Uterus (tissue), 4 donors: ENCODE data around the gene SMTNL1. TPM values are rescaled to one million over a fixed set of nuclear protein-coding genes. Genes with fewer than 3 reads are reported as not detected.

ENCODE experiments used
- DNase-seq, 2 donors: peaks; one replicate each; pipeline ENCODE4 v3.0.0-alpha.2; 2019 to 2020
- H3K27ac ChIP-seq, 2 donors: fragments of 200-600 bp; sonication (generic); 1 replicate in 1 of 2; 2 replicates in 1 of 2; pipeline ENCODE4 v1.5.1; 2016 to 2018
- H3K27me3 ChIP-seq, 2 donors: fragments of 200-600 bp; sonication (generic); one replicate each; pipeline ENCODE4 v1.5.1; 2018 to 2019; ENCODE audit warnings: control low read depth in 1 of 2
- H3K36me3 ChIP-seq, 2 donors: fragments of 200-600 bp; sonication (generic); one replicate each; pipeline ENCODE4 v1.5.1; 2019; ENCODE audit warnings: control low read depth in 1 of 2
- H3K4me1 ChIP-seq, 2 donors: fragments of 200-600 bp; sonication (generic); one replicate each; pipeline ENCODE4 v1.5.1; 2018 to 2019; ENCODE audit warnings: control low read depth in 1 of 2
- H3K4me3 ChIP-seq, 2 donors: fragments of 200-600 bp; sonication (generic); 1 replicate in 1 of 2; 2 replicates in 1 of 2; pipeline ENCODE4 v1.5.1; 2018 to 2019; ENCODE audit warnings: mild to moderate bottlenecking in 1 of 2
- H3K9me3 ChIP-seq, 2 donors: fragments of 200-600 bp; sonication (generic); one replicate each; pipeline ENCODE4 v1.5.1; 2019; ENCODE audit warnings: control low read depth in 1 of 2
- POLR2A ChIP-seq, 2 donors: fragments of 450-650 bp; IDR thresholded peaks; one replicate each; pipeline ENCODE4 v1.6.1; 2016; ENCODE audit warnings: antibody characterized with exemption in 2 of 2, mild to moderate bottlenecking in 1 of 2, moderate library complexity in 1 of 2
- intact Hi-C: fragments of 100-400 bp; cut with DNase I; formaldehyde crosslinking; loops from one replicate; pipeline ENCODE4 v1.15.1; 2023; ENCODE audit warnings: low total_unique reads
- total RNA-seq, 4 donors: library from RNA; depleted of rRNA in 3 of 4; stranded (reverse); fragments of >200 nt in 3 of 4; gene quantifications; one replicate each; pipeline versions ENCODE4 v1.1.0 to v1.2.4, GENCODE V29; 2014 to 2023
- TF ChIP-seq, protein P1 (sequence below), 4 experiments: fragments of 200-600 bp in 2 of 4; fragments of 450-650 bp in 2 of 4; sonication (generic) in 2 of 4; IDR thresholded peaks; one replicate each; pipeline ENCODE4 v1.5.1; 2016 to 2019; ENCODE audit warnings: antibody characterized with exemption in 4 of 4, mild to moderate bottlenecking in 2 of 4, moderate library complexity in 1 of 4
- donor health status: DM: yes; HTN: yes; CAD: no.

SMTNL1 gene
- total RNA-seq, 4 donors from 2014 or later = not detected

DNA sequence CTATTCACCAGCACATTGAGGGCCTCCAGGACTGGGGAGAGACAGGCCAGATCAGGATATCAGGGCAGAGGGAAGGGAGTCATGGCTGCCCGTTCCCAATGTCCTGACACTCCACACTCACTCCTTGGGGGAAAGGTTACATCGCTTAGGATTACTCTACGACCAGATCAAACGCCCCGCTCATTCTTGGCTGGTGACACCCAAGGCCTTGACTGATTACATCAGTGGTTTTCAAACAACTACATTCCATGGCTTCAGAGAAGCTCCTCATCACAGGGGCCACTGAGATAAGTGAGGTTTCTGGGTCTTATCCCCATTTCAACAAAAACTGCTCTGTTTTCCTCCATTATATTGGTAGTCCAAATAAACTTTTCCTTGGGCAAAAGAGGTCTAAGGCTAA, 15.1 kb downstream of the SMTNL1 start:
- TF ChIP-seq POLR2A (IDR thresholded peaks at IDR 0.05) = no peak
- TF ChIP-seq, protein P1, sequence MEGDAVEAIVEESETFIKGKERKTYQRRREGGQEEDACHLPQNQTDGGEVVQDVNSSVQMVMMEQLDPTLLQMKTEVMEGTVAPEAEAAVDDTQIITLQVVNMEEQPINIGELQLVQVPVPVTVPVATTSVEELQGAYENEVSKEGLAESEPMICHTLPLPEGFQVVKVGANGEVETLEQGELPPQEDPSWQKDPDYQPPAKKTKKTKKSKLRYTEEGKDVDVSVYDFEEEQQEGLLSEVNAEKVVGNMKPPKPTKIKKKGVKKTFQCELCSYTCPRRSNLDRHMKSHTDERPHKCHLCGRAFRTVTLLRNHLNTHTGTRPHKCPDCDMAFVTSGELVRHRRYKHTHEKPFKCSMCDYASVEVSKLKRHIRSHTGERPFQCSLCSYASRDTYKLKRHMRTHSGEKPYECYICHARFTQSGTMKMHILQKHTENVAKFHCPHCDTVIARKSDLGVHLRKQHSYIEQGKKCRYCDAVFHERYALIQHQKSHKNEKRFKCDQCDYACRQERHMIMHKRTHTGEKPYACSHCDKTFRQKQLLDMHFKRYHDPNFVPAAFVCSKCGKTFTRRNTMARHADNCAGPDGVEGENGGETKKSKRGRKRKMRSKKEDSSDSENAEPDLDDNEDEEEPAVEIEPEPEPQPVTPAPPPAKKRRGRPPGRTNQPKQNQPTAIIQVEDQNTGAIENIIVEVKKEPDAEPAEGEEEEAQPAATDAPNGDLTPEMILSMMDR (IDR thresholded peaks at IDR 0.05) = no peak
- Histone ChIP-seq H3K4me3 (no peak overlapping the region), H3K27me3 (no peaks in the 10 kb centered on the region), H3K4me1 (no peaks in the 10 kb centered on the region), H3K36me3 (no peaks in the 10 kb centered on the region), H3K9me3 (no peaks in the 10 kb centered on the region), H3K27ac (no peak overlapping the region)
- no peak for DNase-seq
- intact Hi-C loops = no loop called here

DNA sequence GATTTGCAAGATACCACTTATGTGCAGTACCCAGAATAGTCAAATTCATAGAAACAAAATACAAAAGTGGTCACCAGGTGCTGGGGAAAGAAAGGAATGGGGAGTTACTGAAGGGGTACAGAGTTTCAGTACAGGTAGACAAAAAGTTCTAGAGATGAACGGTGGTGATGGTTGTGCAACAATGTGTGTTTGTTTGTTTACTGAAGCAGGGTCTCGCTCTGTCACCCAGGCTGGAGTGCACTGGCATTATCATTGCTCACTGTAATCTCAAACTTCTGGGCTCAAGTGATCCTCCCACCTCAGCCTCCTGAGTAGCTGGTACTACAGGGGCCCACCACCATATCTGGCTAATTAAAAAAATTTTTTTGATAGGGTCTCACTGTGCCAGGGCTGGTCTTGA, 18.0 kb downstream of the SMTNL1 start:
- Histone ChIP-seq H3K27me3 (no peaks in the 10 kb centered on the region), H3K27ac (no peak overlapping the region), H3K9me3 (no peaks in the 10 kb centered on the region), H3K4me1 (no peaks in the 10 kb centered on the region), H3K36me3 (no peaks in the 10 kb centered on the region), H3K4me3 (no peak overlapping the region)
- TF ChIP-seq, protein P1 (IDR thresholded peaks at IDR 0.05) = no peak
- TF ChIP-seq POLR2A (IDR thresholded peaks at IDR 0.05) = no peak
- intact Hi-C loops = no loop called here
- DNase-seq = no peak

DNA sequence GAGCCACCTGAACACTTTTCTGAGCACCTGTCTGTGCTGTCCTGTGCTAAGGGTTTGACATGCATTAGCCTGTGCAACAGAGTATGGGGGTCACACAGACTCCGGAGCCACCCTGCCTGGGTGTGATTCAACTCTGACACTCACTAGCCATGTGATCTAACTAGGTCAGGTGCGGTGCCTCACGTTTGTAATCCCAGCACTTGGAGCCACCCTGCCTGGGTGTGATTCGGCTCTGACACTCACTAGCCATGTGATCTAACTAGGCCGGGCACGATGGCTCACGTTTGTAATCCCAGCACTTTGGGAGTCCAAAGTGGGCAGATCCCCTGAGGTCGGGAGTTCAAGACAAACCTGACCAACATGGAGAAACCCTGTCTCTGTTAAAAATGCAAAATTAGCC, 18.6 kb downstream of the SMTNL1 start:
- intact Hi-C loops = no loop called here
- no peak overlapping the region for H3K4me3 ChIP-seq
- H3K27ac ChIP-seq = no peak overlapping the region
- H3K4me1 ChIP-seq = no peaks in the 10 kb centered on the region
- no peaks in the 10 kb centered on the region for H3K36me3 ChIP-seq
- H3K27me3 ChIP-seq = no peaks in the 10 kb centered on the region
- no peaks in the 10 kb centered on the region for H3K9me3 ChIP-seq
- TF ChIP-seq, protein P1 (IDR thresholded peaks at IDR 0.05) = no peak
- TF ChIP-seq POLR2A (IDR thresholded peaks at IDR 0.05) = no peak
- no peak for DNase-seq

DNA sequence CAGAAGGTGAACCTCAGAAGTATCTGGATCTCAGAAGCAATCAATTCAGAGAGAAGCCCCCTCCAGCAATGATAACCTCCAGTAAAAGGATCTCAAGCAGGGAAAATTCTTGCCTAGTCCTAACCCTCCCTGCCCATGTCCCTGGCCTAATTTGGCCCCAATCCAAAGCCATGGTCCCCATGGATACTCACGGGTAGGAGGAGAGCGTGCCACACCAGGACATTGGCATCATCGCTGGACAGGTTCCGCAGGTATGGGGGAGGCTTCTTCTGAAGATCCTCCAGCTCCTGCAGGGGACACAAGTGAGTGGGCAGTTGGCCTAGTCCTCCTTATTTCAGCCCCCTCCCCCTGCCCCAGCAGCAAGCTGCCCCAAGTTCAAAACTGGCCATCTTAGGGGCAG, 22.8 kb downstream of the SMTNL1 start:
- DNase-seq = no peak
- no peaks in the 10 kb centered on the region for H3K36me3 ChIP-seq
- TF ChIP-seq POLR2A (IDR thresholded peaks at IDR 0.05) = no peak
- TF ChIP-seq, protein P1 (IDR thresholded peaks at IDR 0.05) = no peak
- no peak overlapping the region for H3K4me3 ChIP-seq
- no peak overlapping the region for H3K27ac ChIP-seq
- H3K27me3 ChIP-seq = no peaks in the 10 kb centered on the region
- intact Hi-C loops = no loop called here
- H3K4me1 ChIP-seq = no peaks in the 10 kb centered on the region
- no peaks in the 10 kb centered on the region for H3K9me3 ChIP-seq

DNA sequence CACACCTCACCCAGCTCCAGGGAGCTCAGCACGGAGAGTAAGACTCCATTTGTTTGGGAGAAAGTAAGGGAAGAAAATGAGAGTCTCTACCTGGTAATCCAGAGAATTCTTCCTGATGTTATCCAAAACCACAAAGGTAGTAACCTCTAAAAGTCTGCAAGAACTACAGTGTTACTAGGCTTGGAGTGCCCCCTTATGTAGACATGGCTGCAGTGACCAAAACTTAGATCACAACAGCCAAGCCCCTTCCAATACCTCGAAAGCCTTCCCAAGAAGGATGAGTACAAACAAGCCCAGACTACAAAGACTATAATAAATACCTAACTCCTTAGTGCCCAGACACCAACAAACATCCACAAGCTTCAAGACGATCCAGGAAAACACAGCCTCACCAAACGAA, 25.2 kb downstream of the SMTNL1 start:
- Histone ChIP-seq H3K36me3 (no peaks in the 10 kb centered on the region), H3K4me1 (no peaks in the 10 kb centered on the region), H3K27ac (no peak overlapping the region), H3K4me3 (no peak overlapping the region), H3K9me3 (no peaks in the 10 kb centered on the region), H3K27me3 (no peaks in the 10 kb centered on the region)
- DNase-seq = no peak
- TF ChIP-seq, protein P1 (IDR thresholded peaks at IDR 0.05) = no peak
- TF ChIP-seq POLR2A (IDR thresholded peaks at IDR 0.05) = no peak
- intact Hi-C loops = no loop called here
